IPS DF 19.7 (cell line): ENCODE results near the gene KIF2B.
"Not testable (repeated sequence)": the region's sequence is repeated elsewhere in the genome, so short reads cannot be mapped to it uniquely, and the experiment has no call there.

Experiments used
- DNase-seq: peaks from one replicate; pipeline ENCODE4 v3.0.0-alpha.2; 2013; ENCODE audit warnings: low read depth, low spot score

Gene KIF2B, protein sequence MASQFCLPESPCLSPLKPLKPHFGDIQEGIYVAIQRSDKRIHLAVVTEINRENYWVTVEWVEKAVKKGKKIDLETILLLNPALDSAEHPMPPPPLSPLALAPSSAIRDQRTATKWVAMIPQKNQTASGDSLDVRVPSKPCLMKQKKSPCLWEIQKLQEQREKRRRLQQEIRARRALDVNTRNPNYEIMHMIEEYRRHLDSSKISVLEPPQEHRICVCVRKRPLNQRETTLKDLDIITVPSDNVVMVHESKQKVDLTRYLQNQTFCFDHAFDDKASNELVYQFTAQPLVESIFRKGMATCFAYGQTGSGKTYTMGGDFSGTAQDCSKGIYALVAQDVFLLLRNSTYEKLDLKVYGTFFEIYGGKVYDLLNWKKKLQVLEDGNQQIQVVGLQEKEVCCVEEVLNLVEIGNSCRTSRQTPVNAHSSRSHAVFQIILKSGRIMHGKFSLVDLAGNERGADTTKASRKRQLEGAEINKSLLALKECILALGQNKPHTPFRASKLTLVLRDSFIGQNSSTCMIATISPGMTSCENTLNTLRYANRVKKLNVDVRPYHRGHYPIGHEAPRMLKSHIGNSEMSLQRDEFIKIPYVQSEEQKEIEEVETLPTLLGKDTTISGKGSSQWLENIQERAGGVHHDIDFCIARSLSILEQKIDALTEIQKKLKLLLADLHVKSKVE

DNA sequence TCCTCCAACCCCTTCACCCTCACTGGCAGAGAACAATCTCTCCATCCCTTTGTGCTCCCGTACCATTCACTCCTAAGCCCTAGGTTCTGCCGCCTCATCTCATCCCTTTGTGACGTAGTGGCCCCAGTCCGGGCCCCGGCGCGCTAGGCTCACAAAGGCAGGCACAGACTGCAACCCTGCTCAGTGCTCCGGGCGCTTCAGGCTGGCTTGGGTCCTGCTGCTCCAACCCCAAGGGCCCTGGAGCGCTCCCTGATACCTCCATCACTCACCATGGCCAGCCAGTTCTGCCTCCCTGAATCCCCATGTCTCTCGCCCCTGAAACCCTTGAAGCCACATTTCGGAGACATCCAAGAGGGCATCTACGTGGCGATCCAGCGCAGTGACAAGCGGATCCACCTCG is at the start of gene KIF2B:
TSS of gene KIF2B (plus strand) at position 164 of the 400 bp plus-strand sequence. CDS start at position 271, 107 bp downstream.
- DNase-seq = no peak

DNA sequence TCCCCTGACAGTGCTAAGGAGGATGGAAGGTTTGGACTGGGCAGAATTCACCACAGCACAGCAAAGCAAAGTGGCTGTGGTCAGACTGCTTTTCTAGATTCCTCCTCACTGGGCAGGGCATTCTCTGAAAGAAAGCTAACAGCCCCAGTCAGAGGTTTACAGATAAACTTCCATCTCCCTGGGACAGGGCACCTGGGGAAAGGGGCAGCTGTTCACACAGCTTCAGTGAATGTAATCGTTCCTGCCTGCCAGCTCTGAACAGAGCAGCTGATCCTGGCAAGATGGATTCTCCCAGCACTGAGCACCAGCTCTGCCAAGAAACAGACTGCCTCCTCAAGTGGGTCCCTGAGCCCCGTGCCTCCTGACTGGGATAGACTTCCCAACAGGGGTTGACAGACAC is 42.4 kb upstream of the KIF2B start:
- no peak for DNase-seq

DNA sequence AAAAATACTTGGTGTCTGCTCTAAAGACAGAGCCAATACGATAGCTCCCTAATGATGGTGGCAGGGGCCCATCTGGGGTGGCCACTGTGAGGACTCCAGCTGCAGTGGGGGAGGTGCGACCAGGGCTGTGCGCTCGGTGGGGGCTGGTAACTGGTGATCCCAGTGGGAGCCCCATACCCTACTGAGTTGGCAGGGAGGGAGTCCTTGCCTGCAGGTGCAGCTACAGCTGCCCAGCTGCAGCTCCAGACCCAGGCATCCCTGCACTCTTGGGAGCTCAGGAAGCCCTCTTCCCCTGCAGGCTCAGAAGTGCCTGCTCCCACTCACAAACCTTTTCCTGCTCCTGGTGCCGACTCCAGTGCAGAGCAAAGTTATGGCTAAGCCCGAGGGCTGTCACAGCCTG is 31.2 kb upstream of the KIF2B start:
- no peak for DNase-seq

DNA sequence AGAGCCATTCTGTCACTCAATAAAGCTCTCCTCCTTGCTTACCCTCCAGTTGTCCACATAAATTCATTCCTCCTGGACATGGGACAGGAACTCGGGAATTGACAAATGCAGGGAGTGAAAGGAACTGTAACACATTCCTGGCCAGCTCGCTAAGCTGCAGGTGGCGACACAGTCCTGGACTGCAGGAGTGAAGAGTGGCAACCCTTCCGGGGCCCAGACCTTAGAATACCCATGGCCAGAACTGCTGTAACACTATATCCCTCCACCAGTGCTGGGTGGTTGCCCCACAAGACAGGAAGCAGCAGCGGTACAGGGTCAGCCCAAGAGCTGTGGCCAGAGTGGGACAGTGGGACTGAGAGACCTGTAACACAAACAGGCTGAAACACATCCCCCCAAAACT is 30.3 kb upstream of the KIF2B start:
- no peak for DNase-seq

DNA sequence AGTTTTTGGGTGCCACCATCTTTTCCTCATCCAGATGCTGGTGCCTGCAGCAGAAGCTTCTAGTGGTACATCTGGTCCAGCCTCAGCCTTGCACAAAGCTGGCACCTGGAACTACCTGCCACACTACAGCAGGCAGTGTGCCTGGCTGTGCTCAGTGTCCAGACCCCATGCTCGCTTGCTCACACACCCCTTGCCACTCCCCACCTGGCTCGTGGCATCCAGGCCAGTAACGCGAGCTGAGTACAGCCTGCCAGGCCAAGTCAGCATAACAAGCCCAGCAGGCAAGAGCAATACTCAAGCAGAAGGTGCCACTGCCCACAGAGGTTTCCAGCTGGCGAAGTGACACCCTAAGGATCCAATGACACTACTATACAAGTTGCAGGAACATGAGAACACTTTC is 29.7 kb upstream of the KIF2B start:
- no peak for DNase-seq

DNA sequence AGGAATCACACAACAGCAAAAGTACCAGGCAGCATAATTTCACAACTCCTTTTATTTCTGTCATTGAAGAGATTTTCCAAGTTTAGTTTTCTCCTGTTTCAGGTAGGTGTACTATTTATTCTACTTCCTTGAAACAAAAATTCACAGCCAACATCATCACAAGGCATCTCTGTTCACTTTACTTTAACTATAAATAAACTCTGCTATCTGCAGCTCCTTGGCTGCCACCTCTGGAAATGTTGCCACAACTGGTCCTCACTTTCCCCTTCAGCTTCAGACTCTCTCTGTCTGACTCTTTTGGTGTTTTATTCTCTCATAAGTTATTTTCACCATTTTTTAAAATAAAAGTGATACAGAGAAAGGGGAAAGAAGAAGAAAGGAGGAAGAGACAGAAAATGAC is 27.9 kb upstream of the KIF2B start:
- no peak for DNase-seq

DNA sequence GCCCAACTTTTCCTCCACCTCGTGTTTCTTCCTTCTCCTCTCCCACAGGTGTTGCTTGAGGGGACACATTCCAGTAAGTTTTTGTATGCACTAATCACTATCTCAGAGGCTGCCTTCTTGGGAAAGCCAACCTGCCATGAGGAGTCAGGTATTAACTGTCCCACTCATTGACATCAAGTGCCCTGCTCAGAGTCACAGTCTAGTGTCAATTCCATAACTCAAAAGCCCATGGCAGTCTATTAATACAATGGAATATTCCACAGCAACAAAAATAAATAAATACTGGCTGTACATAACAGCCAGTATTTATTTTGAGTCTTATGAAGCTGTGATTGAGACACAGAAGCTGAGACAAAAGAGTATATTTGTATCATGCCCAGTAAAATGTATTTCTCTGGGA is 26.1 kb upstream of the KIF2B start:
- DNase-seq = no peak

DNA sequence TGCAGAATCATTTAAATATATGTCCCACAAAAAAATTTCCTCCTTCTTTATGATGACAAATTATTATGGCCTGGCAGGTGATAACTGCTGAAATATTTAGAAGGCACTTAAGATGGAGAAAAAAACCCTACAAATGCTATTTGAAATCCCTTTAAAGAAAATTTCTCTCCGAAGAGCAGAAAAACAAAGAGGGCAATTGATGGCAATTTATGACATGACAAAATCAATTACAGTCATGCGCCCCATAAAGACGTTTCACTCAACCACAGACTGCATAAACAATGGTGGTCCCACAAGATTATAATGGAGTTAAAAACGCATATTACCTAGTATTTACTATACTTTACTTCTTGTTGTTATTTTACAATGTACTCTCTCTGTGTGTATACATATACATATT is 25.2 kb upstream of the KIF2B start:
- DNase-seq = no peak

DNA sequence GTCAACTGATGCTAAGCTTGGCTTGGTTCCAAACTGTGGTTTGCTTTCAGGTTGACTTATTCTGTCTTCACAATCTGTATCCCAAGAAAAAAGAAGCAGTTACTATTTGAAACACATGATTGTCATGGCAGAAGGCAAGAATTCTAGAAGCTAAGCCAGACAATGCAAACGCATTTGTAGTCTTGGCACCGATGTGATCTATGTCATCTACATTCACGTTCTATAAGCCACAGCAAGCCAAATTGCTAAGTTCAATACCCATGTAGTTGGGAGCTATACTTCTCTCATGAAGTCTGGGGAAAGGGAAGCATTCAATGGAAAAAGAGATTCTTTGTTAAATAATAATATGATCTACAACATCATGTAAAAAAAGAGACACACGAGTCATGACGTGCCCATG is 18.3 kb upstream of the KIF2B start:
- no peak for DNase-seq

DNA sequence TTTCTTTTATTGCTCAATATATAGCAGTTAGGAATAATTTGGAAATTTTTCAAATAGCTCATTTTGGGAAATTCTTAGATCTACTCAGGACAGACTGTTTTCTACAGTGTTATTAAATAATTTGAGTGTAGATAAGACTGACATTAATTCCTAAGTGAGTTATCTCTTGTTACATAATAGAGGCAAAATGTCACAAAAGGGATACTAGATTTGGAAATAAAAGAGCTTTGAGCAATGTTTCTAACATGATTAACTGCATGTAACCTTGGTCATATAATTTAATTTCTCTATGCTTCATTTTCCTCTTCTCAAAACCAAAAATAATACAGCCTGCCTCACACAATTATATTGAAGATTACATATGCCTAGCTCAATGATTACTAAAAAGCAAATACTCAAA is 16.3 kb upstream of the KIF2B start:
- DNase-seq = no peak

DNA sequence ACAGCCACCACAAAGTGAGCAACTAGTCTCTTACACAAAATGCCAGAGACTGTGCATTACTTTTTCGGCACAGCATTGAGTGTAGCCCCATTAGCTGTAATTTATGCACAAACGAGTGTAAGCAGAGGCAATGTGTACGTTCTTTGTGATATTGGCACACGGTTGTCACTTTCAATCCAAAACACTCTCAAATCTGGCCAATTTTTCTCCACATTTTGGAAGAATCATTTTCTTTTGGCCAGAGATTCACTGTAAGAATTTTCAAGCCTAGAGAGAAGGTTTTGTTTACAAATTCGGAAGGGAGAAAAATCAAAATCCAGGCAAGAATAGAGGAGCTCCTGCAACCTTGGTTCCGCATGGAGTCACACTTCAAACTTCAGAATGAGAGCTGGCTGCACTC is 15.4 kb upstream of the KIF2B start:
- no peak for DNase-seq

DNA sequence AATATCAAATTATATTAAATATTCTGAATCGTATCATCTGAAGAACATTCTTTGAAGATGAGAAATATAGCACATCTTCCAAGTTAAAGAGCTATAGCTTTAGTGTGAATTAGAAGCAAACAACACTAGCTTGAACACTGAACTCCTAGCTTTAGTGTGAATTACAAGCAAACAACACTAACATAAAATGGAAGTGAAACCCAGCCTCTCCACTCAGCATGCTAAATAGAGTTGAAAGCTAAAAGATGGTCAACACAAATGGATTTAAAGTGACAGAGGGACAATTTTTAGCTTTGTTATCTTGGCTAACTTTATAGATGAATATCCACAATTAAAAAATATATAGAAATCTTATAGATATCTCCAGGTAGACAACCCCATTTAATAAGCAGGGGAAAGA is 4.5 kb upstream of the KIF2B start:
- no peak for DNase-seq

DNA sequence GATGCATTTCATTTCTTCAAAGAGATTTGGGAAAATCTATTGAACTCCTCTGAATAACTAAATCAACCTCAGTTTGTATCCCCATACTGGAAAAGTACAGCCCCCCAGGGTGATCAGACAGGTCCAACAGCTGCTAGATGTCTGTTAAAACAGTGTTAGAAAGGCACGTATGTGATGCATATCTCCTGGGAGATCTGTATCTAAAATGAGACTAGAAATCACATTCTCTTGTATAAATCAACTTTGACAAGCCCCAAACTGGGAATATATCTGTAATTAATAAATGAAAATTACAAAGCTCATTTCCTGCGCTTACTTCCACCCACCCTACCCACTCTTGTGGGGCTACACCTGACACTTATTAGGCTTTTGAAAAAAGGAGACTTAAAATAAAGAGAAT is 3.8 kb upstream of the KIF2B start:
- DNase-seq = no peak

DNA sequence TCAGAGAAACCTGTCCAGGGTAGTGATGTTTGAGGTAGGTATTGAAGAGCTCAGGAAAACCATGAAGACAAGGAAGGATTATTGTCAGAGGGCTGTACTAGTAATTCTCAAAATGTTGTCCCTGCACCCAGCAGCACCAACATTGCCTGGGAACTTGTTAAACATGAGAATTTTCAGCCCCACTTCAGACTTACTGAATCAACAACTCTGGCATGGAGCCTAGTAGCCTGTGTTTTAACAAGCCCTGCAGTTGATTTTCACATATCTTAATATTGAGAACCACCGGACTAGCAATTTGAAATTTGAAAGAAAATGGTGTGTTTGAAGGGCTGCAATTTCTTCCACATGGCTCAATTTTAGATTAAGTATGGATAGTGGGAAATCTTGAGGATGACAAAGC is 2.8 kb upstream of the KIF2B start:
- DNase-seq = no peak

DNA sequence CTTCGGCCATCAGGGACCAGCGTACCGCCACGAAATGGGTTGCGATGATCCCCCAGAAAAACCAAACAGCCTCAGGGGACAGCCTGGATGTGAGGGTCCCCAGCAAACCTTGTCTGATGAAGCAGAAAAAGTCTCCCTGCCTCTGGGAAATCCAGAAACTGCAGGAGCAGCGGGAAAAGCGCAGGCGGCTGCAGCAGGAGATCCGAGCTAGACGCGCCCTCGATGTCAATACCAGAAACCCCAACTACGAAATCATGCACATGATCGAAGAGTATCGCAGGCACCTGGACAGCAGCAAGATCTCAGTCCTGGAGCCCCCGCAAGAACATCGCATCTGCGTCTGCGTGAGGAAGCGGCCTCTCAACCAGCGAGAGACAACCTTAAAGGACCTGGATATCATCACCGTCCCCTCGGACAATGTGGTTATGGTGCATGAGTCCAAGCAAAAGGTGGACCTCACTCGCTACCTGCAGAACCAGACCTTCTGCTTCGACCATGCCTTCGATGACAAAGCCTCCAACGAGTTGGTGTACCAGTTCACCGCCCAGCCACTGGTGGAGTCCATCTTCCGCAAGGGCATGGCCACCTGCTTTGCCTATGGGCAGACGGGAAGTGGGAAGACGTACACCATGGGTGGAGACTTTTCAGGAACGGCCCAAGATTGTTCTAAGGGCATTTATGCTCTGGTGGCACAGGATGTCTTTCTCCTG is 769 bp downstream of the KIF2B start:
- no peak for DNase-seq

DNA sequence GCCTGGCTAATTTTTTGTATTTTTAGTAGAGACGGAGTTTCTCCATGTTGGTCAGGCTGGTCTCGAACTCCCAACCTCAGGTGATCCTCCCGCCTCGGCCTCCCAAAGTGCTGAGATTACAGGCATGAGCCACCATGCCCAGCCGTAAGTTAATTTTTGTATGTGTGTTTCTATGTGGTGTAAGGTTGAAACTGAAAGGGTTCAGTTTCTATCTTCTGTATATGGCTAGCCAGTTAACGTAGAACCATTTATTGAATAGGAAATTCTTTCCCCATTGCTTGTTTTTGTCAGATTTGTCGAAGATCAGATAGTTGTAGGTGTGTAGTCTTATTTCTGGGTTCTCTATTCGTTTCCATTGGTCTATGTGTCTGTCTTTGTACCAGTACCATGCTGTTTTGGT is 12.0 kb downstream of the KIF2B start:
- not testable (repeated sequence) for DNase-seq

DNA sequence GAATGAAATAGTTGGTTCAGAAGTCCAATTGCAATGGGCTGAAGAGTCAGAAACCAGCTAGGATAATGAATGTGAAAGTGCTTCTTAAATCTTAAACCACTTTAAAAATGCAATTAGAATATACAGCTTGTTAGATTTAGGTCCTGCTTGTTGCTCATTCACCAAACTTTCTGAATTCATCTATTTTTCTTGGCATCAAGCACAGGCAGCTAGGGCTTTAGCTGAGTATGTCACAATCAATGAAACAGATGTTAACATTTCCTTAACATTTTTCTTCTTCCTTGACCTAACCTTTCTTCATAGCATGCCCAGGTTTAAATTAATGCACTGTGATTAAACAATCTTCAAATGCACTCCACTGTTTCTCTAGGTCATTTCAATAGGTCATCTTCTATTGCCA is 14.4 kb downstream of the KIF2B start:
- no peak for DNase-seq

DNA sequence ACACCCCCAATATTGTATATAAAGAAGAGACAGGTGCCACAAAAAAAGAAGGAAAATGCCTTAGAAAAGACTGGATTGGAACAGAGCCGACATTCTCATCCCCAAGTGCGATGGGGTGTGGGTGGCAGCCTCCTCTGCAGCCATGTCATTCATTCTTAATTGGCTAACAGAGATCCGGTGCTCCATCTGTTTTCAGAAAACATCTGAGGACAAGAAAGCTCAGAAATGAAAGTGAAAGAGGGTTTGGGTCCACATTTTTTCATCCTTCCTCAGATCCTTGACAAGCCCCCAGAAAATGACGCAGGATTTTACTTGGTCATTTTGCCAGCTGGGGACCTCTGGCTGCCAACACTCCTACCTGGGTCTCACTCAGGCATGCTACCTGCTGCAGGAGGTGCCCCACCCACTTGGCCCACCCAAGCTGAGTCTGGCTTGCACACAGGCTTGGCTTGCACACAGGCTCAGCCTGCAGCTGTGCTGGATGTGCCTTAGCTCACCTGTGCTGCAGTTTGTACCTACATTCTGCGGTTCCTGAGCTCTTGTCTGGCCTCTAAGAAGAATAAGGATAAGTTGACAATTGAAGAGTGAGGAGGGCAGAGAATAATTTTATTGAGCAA is 21.9 kb downstream of the KIF2B start:
- DNase-seq = no peak

DNA sequence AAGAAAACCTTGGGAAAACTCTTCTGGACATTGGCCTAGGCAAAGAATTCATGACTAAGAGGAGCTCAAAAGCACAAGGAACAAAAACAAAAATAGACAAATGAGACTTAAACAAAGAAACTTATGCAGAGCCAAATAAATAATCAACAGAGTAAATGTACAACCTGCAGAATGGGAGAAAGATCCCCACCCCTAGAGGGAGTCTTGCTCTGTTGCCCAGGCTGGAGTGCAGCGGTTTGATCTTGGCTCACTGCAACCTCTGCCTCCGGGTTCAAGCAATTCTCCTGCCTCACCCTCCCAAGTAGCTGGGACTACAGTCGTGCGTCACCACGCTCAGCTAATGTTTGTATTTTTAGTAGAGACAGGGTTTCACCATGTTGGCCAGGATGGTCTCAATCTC is 48.4 kb downstream of the KIF2B start:
- DNase-seq = not testable (repeated sequence)
